GM12875 (cell line): ENCODE results near the gene GPR26.

Experiments
- H3K4me3 ChIP-seq: one replicate; pipeline ENCODE4 v1.5.1; 2011; ENCODE audit warnings: low read depth, low read length, control low read depth
- TF ChIP-seq, protein P1 (sequence below): IDR thresholded peaks from 2 replicates; pipeline ENCODE4 v1.5.1; 2011; ENCODE audit warnings: low read depth, mild to moderate bottlenecking, control low read depth, inconsistent platforms, low read length, moderate library complexity, borderline replicate concordance; ENCODE audit not compliant: insufficient read depth

Gene GPR26

DNA sequence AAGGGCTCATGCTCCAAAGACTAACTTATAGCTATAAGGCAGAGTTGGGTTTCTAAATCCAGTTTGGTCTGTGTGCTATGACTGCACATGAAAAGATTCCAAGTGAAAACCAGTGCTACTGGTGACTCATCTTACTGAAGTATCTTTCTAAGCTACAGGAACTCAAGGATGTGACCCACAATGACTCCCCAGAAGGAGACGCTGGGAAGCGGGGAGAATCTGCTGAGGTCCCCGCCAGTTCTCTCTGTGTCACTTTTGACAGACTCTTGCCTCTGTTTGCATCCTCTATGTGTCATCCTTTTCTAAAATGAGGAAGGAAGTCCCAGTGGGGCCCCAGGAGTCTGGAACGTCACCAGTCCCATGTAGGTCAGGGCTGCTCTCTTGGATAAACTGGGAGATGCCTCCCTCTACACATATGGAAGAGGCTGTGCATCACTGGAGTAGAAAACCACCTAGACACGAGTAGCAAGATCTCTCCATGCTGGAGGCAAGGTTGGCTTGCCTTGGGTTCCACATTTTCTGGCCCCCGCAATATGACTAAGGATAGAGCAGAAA is 28.8 kb upstream of the GPR26 start:
- H3K4me3 ChIP-seq: no peak overlapping the region
- TF ChIP-seq, protein P1, sequence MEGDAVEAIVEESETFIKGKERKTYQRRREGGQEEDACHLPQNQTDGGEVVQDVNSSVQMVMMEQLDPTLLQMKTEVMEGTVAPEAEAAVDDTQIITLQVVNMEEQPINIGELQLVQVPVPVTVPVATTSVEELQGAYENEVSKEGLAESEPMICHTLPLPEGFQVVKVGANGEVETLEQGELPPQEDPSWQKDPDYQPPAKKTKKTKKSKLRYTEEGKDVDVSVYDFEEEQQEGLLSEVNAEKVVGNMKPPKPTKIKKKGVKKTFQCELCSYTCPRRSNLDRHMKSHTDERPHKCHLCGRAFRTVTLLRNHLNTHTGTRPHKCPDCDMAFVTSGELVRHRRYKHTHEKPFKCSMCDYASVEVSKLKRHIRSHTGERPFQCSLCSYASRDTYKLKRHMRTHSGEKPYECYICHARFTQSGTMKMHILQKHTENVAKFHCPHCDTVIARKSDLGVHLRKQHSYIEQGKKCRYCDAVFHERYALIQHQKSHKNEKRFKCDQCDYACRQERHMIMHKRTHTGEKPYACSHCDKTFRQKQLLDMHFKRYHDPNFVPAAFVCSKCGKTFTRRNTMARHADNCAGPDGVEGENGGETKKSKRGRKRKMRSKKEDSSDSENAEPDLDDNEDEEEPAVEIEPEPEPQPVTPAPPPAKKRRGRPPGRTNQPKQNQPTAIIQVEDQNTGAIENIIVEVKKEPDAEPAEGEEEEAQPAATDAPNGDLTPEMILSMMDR: no peak

DNA sequence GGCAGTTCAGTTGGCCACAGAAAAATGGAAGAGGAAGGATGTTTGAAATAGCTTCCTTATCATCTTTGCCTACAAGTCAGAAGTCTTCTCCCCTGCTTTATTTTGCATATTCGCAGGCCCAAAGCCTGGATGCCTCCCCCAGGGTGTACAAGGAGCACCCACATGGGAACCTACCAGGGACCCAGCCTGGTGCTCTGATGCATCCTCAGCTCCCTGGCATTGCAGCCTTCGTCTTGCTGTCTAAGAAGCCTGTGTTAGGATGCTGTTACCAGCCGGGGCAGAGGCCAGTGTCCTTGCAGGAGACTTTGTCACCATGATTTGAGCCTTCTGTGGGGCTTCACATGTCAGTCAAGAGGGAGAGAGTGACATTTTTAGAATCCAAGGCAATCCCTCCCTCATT is 27.0 kb upstream of the GPR26 start:
- TF ChIP-seq, protein P1: no peak

GRCh38 chr10:123640016-123640535 is 26.1 kb upstream of the GPR26 start:
- no peak overlapping the region for H3K4me3 ChIP-seq
- TF ChIP-seq, protein P1: no peak

More for the DNA sequence above, 27.0 kb upstream of the GPR26 start:
- H3K4me3 ChIP-seq: no peak overlapping the region

DNA sequence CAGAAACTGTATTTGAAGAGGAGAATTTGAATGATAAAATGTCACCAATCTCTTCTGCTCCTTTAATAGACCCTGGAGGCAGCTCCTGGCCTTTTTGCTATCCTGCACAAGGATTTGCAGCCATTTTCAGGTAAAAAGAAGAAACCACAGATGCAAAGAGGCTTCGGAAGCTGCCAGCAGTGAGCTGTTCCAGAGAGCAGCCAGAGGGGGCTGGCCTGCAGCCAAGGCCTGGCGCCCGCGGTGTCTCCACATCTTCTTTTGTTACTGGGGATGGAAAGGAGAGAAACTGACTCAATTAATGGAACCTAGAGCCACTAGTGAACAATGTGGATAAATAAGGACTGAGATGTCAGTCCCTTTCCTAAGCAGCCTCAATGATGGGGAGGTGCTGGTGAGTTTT is 23.9 kb upstream of the GPR26 start:
- TF ChIP-seq, protein P1: no peak

GRCh38 chr10:123642697-123643096 is 23.5 kb upstream of the GPR26 start:
- no peak overlapping the region for H3K4me3 ChIP-seq
- TF ChIP-seq, protein P1: no peak

More for the DNA sequence above, 23.9 kb upstream of the GPR26 start:
- H3K4me3 ChIP-seq: no peak overlapping the region

DNA sequence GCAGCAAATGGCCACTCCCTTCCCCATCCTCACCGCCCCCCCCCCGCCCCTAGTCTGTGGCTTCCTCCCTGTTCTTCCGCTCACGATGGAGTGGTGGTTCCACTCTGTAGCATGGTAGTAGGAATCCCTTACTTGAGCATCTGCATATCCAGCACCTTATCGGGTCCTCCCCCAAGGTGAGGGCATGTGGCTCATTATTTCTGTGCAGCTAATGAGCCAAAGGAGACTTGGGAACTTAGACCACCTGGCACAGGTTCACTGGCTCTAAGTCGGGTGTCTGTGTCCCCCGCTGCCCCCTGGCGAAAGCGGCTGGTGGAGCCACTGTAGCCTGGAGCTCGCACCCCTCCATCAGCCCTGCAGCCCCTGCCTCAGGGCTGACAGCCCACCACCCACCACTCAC is 22.8 kb upstream of the GPR26 start:
- TF ChIP-seq, protein P1: 0 out of 2 replicates have a peak, but pooled peaks have one; percentile 10

DNA sequence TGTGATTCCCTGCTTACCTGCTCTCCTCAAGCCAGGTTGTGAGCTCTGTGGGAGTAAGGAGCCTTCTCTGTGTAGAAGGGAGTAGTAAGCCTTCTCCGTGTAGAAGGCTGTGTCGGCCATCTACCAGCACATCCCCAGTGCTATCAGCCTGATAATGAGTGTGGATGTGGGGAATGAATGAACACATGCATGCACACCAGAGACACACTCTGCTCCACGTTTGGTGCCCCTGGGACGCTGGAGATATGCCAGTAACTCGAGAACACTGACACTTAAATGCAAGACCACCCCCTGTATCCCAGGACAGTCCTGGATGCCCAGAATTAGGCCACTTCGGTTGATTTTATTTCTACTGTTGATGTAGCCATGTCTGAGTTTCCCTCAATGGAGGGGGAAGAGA is 21.1 kb upstream of the GPR26 start:
- no peak overlapping the region for H3K4me3 ChIP-seq
- TF ChIP-seq, protein P1: no peak

More for the DNA sequence above, 22.8 kb upstream of the GPR26 start:
- H3K4me3 ChIP-seq: no peak overlapping the region
